Activated naive CD8-positive, alpha-beta T cell treated with anti-CD3 and anti-CD28 coated beads, Interleukin-2, amount 50 U/mL, for 16 hours (primary cell): ENCODE data around the gene CDK12.
"Not testable (repeated sequence)": the region's sequence is repeated elsewhere in the genome, so short reads cannot be mapped to it uniquely, and the experiment has no call there.

Experiments used
- DNase-seq: peaks from one replicate; pipeline ENCODE4 v3.0.0-alpha.2; 2020; ENCODE audit warnings: low read depth, low spot score

Gene CDK12

GRCh38 chr17:39461113-39461925 lies at the start of gene CDK12:
Gene CDK12 (plus strand): TSS chr17:39461486. CDS start chr17:39462072, 586 bp downstream.
- DNase-seq = peak; percentile 91

GRCh38 chr17:39416141-39416540 lies 45.1 kb upstream of the CDK12 start:
- no peak for DNase-seq

DNA sequence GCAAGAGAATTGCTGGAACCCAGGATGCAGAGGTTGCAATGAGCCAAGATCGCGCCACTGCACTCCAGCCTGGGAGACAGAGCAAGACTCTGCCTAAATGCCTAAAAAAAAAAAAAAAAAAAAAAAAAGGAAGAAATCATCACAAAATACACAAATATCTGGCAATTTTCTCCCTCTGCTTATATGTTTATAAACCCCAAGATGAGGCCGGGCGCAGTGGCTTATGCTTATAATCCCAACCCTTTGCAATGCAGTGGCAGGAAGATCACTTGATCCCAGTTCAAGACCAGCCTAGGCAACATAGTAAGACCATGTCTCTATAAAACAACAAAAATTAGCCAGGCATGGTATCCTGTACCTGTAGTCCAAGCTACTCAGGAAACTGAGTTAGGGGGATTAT lies 31.7 kb upstream of the CDK12 start:
- no peak for DNase-seq

- DNase-seq = not testable (repeated sequence)
Measured at GRCh38 chr17:39439868-39440267, 21.4 kb upstream of the CDK12 start.

DNA sequence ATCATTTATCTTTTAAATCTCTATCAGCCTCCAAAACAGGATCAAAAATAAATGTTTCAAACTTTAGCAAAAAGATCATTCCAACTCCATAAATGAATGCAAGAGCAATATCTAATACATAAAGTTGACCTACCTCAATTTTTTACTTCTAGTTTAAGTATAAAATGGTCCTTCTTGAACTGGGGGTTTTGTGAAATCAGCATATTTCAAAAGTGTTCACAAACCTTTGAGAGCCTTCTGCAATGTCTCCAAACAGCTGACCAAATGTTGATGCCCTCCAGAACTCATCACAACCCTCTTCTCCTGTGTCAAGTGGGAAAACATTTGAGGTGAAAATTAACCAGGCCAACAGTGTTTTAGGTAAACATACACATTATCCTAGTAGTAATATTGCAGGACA lies 18.0 kb upstream of the CDK12 start:
- DNase-seq = no peak

DNA sequence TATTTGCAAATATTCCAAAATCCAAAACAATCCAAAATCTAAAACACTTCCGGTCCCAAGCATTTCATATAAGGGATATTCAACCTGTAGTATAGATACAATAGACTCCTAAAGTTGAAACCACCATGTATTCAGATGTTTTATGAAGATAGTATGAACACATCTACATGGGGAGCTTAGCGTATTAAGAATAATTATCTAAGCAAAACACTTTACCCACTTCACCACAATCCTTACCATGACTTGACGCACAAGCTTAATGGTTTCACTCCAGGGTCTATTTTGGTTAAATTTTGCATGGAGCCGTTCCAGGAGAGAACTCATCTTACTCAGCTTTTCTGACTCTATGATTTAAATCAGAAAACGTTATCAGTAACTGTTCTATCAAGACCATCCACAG lies 13.7 kb upstream of the CDK12 start:
- no peak for DNase-seq

GRCh38 chr17:39450051-39450450 lies 11.2 kb upstream of the CDK12 start:
- no peak for DNase-seq

DNA sequence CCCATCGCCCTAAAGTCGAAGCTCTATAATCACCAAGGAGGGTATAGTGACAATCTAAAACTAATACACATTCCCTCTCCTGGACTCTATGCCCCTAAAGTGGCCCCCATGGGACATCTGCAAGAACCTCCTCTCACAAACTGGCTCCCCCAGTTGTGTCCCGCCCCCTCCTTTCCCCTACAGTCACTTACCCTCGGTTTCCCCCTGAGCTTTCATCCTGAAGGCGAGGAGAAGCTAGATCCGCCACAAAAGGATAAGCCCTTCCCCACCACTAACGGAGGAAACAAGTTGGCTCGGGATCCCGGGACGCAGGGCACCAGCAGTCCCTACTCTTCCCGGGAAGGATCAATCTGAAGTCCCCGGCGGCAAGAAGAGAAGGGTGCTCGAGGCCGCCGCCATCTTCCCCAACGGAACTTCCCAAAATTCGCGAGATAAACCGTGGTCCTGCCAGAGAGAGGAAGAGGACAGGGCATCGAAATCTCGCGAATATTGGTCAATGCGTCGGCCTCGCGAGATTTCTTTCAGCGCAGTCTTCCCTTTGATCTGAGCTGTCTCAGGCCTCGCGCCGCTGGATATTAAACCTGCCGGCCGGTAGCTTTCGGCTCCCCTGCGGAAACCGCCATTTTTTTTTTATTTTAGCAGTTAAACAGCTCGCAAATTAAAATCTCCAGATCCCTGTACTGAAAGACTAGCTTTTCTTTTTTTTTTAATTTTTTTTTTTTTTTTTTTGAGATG lies 10.3 kb upstream of the CDK12 start, which contains the start of gene MED1:
Gene MED1 (minus strand): TSS at position 417 of the 735 bp plus-strand sequence. CDS start 201 bp downstream, at position 216.
- DNase-seq = peak; percentile 79

DNA sequence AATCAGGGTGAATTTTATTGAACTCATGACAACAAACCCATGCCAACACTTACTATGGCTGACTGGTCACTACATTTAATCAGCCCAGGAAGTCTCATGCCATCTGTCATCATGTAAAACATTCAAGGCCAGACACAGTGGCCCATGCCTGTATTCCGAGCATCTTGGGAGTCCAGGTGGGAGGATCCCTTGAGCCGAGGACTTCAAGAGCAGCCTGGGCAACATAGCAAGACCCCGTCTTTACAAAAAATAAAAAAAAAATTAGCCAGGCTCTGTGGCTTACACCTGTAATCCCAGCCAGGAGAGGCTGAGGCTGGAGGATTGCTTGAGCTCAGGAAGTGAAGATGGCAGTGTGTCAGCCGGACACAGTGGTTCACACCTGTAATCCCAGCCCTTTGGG lies 5.4 kb upstream of the CDK12 start:
- DNase-seq = no peak

DNA sequence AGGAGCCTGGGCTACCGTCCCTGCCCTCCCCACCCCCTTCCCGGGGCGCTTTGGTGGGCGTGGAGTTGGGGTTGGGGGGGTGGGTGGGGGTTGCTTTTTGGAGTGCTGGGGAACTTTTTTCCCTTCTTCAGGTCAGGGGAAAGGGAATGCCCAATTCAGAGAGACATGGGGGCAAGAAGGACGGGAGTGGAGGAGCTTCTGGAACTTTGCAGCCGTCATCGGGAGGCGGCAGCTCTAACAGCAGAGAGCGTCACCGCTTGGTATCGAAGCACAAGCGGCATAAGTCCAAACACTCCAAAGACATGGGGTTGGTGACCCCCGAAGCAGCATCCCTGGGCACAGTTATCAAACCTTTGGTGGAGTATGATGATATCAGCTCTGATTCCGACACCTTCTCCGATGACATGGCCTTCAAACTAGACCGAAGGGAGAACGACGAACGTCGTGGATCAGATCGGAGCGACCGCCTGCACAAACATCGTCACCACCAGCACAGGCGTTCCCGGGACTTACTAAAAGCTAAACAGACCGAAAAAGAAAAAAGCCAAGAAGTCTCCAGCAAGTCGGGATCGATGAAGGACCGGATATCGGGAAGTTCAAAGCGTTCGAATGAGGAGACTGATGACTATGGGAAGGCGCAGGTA lies 762 bp downstream of the CDK12 start:
- no peak for DNase-seq

DNA sequence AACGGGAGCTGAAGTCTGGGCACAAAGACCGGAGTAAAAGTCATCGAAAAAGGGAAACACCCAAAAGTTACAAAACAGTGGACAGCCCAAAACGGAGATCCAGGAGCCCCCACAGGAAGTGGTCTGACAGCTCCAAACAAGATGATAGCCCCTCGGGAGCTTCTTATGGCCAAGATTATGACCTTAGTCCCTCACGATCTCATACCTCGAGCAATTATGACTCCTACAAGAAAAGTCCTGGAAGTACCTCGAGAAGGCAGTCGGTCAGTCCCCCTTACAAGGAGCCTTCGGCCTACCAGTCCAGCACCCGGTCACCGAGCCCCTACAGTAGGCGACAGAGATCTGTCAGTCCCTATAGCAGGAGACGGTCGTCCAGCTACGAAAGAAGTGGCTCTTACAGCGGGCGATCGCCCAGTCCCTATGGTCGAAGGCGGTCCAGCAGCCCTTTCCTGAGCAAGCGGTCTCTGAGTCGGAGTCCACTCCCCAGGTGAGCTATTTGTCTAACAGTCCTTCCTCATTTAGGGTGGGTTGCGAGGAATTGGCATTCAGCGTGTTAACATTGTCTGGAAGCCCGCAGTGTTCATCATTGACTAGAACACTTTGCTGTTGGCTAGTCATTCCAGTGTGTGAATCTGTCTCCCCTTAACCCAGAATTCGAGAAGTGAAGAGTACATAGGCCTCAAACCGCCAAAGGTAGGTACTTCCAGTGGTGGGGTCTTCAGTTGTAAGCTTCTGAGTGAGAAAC lies 1.5 kb downstream of the CDK12 start:
- no peak for DNase-seq

- DNase-seq = not testable (repeated sequence)
Measured at GRCh38 chr17:39464639-39465181, 3.4 kb downstream of the CDK12 start.

DNA sequence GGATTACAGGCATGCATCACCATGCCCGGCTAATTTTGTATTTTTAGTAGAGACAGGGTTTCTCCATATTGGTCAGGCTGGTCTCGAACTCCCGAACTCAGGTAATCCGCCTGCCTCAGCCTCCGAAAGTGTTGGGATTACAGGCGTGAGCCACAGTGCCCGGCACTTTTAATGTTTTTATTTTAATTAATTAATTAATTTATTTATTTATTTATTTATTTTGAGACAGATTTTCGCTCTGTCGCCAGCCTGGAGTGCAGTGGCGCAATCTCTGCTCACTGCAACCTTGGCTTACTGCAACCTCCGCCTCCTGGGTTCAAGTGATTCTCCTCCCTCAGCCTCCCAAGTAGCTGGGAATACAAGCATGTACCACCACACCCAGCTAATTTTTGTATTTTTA lies 7.3 kb downstream of the CDK12 start:
- not testable (repeated sequence) for DNase-seq

GRCh38 chr17:39473310-39473709 lies 12.0 kb downstream of the CDK12 start:
- DNase-seq = no peak

GRCh38 chr17:39479631-39480030 lies 18.3 kb downstream of the CDK12 start:
- not testable (repeated sequence) for DNase-seq

DNA sequence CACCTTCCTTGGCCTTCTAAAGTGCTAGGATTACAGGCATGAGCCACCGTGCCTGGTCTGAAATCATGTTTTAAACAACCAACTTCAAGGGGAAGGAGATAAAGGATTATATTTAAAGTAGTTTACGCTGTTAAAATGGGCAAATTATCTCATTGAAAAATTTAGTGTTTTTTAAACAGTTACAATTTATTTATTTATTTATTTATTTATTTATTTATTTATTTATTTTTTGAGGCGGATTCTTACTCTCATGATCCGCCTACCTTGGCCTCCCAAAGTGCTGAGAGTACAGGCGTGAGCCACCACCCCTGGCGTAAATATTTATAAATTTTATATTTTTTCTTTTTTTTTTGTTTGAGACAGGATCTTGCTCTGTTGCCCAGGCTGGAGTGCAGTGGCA lies 22.2 kb downstream of the CDK12 start:
- DNase-seq = no peak

DNA sequence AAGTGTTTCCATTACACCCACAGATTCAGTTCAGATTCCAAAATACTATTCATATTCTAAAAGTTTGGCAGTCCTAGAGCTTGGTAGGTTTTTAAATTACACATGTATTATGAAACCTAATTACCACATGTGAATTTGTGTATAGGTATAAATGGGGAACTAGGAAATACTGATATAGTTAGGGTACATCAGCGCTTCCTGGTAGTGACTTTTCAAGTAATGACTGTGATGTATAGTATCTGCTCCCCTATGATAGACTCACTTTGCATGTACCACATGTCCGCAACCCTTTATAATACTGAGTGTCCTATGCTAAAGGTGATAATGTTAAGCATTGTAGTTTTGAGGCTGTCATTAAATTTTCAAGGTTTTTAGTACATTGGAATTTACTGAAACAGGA lies 22.9 kb downstream of the CDK12 start:
- DNase-seq = no peak

DNA sequence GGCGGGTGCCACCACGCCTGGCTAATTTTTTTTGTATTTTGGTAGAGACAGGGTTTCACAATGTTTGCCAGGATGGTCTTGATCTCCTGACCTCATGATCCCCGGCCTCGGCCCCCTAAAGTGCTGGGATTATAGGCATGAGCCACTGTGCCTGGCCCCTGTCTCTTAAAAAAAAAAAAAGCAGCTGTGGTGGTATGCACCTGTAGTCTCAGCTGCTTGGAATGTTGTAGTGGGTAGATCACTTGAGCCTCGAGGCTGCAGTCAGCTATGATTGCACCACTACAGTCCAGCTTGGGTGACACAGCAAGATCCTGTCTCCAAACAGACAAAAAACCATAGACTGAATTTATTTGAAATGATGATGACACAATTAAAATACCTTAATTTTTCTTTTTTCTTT lies 24.3 kb downstream of the CDK12 start:
- no peak for DNase-seq

DNA sequence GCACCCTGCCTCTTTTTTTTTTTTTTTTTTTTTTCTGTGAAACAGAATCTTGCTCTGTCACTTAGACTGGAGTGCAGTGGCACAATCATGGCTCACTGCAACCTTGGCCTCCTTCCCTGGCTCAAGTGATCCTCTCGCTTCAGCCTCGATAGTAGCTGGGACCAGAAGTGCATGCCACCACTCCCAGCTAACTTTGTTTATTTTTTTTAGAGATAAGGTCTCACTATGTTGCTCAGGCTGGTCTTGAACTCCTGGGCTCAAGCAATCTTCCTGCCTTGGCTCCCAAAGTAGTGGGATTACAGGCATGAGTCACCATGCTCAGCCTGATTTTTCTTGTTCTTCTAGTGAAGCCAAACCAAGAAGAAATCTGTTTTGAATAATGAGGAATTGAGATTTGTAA lies 25.0 kb downstream of the CDK12 start:
- DNase-seq = no peak

DNA sequence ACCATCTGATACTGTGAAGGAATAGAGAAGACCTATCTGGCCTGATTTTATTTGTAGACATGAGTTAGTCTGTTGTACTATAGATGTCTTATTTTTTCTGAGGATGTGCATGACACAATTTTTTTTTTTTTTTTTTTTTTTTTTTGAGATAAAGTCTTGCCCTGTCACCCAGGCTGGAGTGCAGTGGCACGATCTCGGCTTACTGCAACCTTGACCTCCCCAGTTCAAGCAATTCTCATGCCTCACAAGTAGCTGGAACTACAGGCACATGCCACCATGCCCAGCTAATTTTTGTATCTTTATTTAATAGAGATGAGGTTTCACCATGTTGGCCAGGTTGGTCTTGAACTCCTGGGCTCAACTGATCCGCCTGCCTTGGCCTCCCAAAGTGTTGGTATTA lies 26.2 kb downstream of the CDK12 start:
- DNase-seq = not testable (repeated sequence)

DNA sequence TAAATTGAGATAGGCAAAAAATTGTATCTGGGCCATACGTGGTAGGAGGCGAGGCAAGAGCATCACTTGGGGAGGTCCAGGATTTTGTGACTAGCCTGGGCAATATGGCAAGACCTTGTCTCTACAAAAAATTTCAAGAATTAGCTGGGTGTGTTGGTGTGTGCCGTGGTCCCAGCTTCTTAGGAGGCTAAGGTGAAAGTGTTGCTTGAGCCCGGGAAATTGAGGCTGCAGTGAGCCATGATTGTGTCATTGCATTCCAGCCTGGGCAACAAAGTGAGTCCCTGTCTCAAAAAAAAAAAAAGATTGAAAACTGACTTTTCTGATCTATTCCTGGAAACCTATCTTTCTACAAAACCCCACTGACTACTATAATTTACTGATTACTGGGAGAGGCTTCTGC lies 26.7 kb downstream of the CDK12 start:
- no peak for DNase-seq
